Ectodermal cell (in vitro differentiated cells): ENCODE measurements around the gene C14orf180.

Experiments
- H3K27ac ChIP-seq: 2 replicates; pipeline ENCODE4 v1.7.0; 2013; ENCODE audit warnings: mild to moderate bottlenecking, low read depth, low read length; ENCODE audit not compliant: insufficient read depth, poor library complexity, severe bottlenecking
- H3K27me3 ChIP-seq: 2 replicates; pipeline ENCODE4 v1.7.0; 2013; ENCODE audit warnings: mild to moderate bottlenecking, low read length; ENCODE audit not compliant: insufficient read depth, control insufficient read depth, poor library complexity, severe bottlenecking
- H3K36me3 ChIP-seq: one replicate; pipeline ENCODE4 v1.7.0; 2013; ENCODE audit warnings: low read length; ENCODE audit not compliant: control insufficient read depth, insufficient read depth
- H3K4me1 ChIP-seq: one replicate; pipeline ENCODE4 v1.7.0; 2013; ENCODE audit warnings: low read length; ENCODE audit not compliant: control insufficient read depth, insufficient read depth
- H3K4me3 ChIP-seq: 2 replicates; pipeline ENCODE4 v1.7.0; 2013; ENCODE audit warnings: low read depth, low read length, control low read depth; ENCODE audit not compliant: insufficient read depth
- H3K9me3 ChIP-seq: 2 replicates; pipeline ENCODE4 v1.7.0; 2013; ENCODE audit warnings: mild to moderate bottlenecking, low read length, moderate library complexity; ENCODE audit not compliant: control insufficient read depth
- WGBS, 2 experiments: methylation state at CpG; one replicate each; pipeline ENCODE4 v1.1.7; 2013; ENCODE audit warnings: missing lambda C conversion rate in 2 of 2; 5-methylcytosine and 5-hydroxymethylcytosine counted together

C14orf180 gene

DNA sequence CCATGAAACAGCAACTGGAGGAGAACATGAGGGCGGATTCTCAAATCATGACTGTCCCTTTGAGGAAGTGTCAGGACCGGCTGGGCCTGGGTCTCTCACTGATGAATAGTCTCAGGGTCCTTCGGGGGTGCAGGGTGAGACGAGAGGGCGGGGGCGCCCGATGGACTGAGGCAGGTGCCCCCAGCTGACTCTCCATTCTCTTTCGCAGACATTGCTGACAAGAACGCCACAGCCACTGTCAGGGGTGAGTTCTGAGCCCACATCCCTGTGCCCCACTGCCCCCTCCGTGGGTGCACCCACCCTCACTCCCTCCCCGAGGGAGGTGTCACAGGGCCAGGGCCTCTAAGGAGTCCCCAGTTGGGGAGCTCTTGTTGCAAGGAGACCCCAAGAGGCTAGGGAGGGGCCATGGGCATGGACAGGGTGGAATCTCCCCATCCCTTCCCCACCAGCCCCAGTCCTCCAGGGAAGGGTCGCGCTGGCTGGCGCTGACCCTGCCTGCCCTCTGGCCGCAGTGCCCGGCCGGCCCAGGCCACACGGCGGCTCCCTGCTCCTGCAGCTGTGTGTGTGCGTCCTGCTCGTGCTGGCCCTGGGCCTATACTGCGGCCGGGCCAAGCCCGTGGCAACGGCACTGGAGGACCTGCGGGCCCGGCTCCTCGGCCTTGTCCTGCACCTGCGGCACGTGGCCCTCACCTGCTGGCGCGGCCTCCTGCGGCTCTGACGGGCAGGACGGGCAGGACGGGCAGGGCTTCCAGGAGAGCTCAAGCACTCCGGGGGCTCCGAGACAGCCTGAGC, 8.7 kb downstream of the C14orf180 start:
- 92% methylated on average over 38 of the region's 38 CpGs for WGBS, 2 experiments
- H3K36me3 ChIP-seq, result no peaks in the 10 kb centered on the region
- H3K9me3 ChIP-seq, result no peaks in the 10 kb centered on the region
- H3K27ac ChIP-seq, result no peak overlapping the region
- no peak overlapping the region for H3K4me3 ChIP-seq
- H3K4me1 ChIP-seq, result peaks cover 5% of the 10 kb centered on the region
- H3K27me3 ChIP-seq, result no peaks in the 10 kb centered on the region

DNA sequence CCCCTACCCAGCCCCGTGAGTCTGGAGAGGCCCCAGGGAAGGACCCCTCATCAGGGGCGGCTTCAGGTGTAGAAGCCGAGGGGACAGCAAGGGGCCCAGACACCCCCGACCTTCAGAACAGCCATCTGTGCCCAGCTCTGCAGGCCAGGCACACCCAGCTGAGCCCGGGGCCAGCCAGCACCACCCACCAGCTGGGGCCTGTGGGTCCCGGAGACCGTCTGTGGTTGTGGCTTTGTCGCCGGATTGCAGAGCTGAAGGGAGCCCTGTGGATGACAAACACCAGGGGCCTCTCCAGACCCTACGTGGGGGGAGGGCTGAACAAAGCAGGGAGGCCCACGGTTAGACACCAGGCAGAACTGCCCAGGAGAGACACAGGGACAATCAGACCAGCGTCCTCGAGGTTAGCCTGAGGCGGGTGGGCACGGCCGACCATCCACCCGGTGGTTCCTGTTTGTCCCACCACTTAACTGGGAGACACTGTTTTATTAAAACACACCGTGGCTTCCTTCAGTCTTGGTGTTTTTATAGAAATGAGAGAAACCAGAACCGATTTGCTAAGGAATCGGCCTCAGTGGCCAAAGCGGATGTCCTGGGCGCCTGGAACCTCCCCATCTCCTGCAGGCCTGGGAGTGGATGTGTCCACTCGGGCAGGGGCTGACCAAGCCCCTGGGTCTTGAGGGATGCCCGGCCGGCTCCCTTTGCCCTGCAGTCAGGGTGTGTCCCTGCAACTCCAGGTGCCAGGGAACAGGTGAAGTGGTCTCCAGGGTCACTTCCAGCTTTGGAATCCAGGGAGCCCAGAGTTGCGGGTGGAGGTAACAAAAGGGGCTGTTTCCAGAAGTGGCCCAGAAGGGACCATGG, 10.0 kb downstream of the C14orf180 start:
- H3K4me1 ChIP-seq, result peaks cover 5% of the 10 kb centered on the region
- no peaks in the 10 kb centered on the region for H3K27me3 ChIP-seq
- H3K9me3 ChIP-seq, result no peaks in the 10 kb centered on the region
- H3K4me3 ChIP-seq, result no peak overlapping the region
- no peak overlapping the region for H3K27ac ChIP-seq
- H3K36me3 ChIP-seq, result no peaks in the 10 kb centered on the region
- WGBS, 2 experiments, result 91 to 92% methylated on average over 26 of the region's 26 CpGs

DNA sequence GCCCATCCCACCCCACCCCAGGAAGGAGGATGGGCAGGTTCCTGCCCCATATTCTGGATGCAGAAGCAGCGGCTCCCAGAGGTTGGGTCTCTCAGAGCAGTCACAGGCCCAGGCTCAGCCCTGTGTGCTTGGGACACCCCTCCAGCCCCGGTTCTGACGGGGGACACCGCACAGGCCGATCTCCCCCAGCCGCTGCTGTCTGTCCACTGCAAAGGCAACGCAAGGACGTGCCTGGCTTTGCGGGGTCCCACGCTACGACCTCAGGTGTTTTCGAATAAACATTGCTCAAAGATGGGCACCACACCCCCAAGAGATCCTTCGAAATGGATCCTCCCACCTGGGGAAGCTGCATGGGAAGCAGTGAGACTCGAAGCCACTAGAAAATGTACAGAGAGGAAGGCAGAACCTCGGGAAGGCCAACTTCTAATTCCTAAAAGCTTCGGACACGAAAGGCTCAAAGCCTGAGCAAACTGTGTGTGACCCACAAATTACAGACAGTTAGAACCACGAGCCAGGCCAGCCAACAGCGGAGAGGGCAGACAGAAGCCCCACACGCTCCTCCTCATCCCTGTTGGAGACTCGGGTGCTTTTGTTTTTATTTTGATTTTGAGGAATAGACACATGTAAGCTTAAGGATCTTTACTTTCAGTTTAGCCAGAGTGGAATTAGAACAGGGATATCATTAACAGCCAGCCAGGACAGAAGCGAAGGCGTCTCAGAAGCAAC, 10.8 kb downstream of the C14orf180 start:
- Histone ChIP-seq H3K36me3 (no peaks in the 10 kb centered on the region), H3K27ac (no peak overlapping the region), H3K9me3 (no peaks in the 10 kb centered on the region), H3K4me1 (peaks cover 5% of the 10 kb centered on the region), H3K4me3 (no peak overlapping the region), H3K27me3 (no peaks in the 10 kb centered on the region)
- WGBS, 2 experiments, result 92 to 93% methylated on average over 23 of the region's 23 CpGs

DNA sequence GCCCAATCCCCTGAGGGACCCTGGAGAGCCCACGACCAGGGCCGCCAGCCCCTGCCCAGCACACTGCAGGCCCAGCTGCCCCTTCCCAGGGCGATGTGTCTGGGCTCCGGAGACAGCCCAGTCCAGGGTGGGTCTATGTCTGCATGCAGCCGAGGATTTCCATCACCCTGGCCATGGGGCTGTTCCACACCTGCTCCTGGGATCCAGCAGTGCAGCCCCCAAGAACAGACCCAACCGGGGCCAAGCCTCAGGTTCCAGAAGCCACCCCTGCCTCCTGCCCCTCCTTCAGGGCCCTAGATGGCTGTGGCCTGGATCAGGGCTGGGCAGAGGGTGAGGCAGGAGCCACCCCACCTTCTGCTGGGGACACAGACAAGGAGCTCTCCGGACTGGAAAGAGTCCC, 11.5 kb downstream of the C14orf180 start:
- H3K27ac ChIP-seq, result no peak overlapping the region
- H3K9me3 ChIP-seq, result no peaks in the 10 kb centered on the region
- peaks cover 5% of the 10 kb centered on the region for H3K4me1 ChIP-seq
- 83 to 85% methylated on average over 7 of the region's 7 CpGs for WGBS, 2 experiments
- no peaks in the 10 kb centered on the region for H3K27me3 ChIP-seq
- H3K4me3 ChIP-seq, result no peak overlapping the region
- no peaks in the 10 kb centered on the region for H3K36me3 ChIP-seq

DNA sequence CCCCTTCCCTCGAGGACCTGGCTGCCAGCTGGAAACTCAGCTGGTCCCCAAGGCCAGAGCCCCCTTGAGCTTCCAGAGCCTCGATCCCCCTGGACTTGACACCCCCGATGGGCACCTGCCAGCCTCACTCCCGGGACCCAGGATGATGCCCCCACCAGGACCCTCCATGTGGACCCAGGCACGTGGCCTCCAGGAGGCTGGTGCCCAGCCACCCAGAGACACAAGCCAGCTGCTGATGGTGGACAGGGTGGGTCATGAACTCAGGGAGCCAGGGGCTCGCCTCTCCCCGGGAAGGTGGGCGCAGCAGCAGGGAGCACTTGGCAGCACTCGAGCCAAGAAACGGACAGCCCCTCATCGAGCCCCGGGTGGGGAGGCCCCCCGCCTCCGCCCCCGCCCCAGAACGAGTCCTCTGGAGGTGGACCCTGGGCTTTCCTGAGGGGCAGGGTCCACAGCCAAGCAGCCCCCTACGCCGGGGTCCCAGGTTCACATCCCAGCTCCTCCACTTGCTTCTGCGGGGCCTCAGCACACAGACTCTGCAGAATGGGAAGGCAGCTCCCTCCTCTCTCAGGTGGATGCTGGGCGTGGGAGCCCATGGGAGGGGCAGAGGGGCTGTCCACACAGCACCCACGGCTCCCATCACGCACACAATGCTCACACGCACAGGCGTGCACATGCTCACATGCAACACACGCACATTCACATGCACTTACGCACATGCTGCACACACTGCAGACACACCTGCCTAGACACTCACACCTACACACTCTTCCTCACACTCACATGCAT, 12.1 kb downstream of the C14orf180 start:
- no peaks in the 10 kb centered on the region for H3K27me3 ChIP-seq
- H3K4me1 ChIP-seq, result peaks cover 5% of the 10 kb centered on the region
- H3K9me3 ChIP-seq, result no peaks in the 10 kb centered on the region
- 90 to 91% methylated on average over 26 of the region's 26 CpGs for WGBS, 2 experiments
- H3K36me3 ChIP-seq, result no peaks in the 10 kb centered on the region
- H3K27ac ChIP-seq, result no peak overlapping the region
- no peak overlapping the region for H3K4me3 ChIP-seq

DNA sequence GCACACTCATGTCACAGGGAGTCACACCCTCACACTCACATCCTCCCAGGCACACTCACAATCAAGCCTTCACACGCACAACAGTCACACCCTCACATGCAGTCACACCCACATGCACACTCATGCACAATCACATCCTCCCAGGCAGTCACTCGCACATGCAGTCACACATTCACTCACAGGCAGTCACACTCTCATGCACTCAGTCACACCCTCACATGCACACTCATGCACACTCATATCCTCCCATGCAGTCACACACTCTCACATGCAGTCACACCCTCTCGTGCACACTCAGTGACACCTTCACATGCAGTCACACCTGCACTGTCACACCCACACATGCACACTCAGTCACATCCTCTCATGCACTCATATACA, 12.7 kb downstream of the C14orf180 start:
- WGBS, 2 experiments, result 91 to 92% methylated on average over 3 of the region's 3 CpGs
- H3K27me3 ChIP-seq, result no peaks in the 10 kb centered on the region
- no peak overlapping the region for H3K27ac ChIP-seq
- no peak overlapping the region for H3K4me3 ChIP-seq
- H3K36me3 ChIP-seq, result no peaks in the 10 kb centered on the region
- no peaks in the 10 kb centered on the region for H3K9me3 ChIP-seq
- H3K4me1 ChIP-seq, result peaks cover 5% of the 10 kb centered on the region

DNA sequence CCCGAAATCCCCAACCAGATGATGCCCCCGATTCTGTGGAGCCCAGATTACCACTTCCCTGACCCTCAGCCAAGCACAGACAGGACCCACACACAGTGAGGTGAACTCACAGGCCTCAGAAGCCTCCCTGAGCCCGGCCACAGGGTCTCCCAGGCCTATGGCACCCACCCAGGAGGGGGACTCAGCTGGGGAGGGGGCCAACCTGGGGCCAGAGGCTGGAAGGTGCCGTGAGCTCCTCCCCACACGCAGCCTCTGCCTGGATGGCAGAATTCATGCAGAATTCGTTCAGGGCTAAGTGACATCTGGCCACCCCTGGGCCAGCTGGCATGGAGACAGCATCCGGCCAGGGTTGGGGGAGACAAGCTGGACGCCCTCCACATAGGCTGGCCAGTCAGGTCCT, 13.2 kb downstream of the C14orf180 start:
- no peak overlapping the region for H3K4me3 ChIP-seq
- no peaks in the 10 kb centered on the region for H3K27me3 ChIP-seq
- H3K36me3 ChIP-seq, result no peaks in the 10 kb centered on the region
- peaks cover 2% of the 10 kb centered on the region for H3K4me1 ChIP-seq
- no peaks in the 10 kb centered on the region for H3K9me3 ChIP-seq
- WGBS, 2 experiments, result 89 to 90% methylated on average over 8 of the region's 8 CpGs
- no peak overlapping the region for H3K27ac ChIP-seq

DNA sequence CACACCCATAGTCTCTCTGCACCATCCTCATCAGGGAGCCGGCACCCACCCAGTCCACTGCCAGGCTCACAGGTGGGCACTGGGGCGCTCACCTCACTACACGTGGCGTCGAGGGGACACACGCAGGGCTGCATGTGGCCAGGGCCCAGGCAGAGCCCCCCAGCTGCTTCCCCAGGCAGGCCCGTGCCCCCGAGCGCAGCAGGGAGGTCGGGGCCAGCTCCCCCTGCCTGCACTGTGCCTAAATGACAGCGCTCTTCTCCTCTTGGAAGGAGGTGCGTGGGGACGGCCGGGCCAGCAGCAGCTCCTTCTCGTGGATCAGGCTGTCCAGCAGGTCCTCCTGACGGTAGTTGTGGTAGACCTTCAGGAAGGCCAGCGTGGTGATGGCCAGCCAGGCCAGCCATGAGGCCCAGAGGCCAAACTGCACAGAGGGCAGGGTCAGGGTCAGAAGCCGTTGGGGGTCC, 13.7 kb downstream of the C14orf180 start:
- no peak overlapping the region for H3K27ac ChIP-seq
- WGBS, 2 experiments, result 85 to 86% methylated on average over 18 of the region's 18 CpGs

DNA sequence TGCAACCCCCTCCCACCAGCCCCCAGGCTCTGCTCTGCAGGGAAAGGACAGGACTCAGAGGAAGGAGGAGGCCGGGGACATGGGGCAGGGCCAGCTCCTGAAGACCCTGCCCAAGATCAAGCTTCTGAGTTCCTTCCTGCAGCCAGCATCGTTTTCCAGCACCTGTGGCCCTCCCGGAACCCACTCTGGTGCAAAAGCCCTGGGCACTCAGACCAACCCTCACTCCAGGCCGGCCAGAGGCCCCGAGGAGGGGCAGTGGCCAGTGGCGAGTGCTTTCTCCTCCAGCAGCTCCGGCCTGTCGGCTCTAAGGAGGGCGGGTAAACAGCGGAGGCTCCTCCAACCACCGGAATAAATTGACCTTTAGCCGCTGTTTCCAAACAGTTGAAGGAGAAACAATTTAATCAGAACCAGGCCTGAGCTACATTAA, 14.2 kb downstream of the C14orf180 start:
- Histone ChIP-seq H3K4me3 (no peak overlapping the region), H3K27me3 (no peaks in the 10 kb centered on the region), H3K4me1 (no peaks in the 10 kb centered on the region), H3K27ac (no peak overlapping the region), H3K9me3 (no peaks in the 10 kb centered on the region), H3K36me3 (no peaks in the 10 kb centered on the region)
- WGBS, 2 experiments, result 88 to 89% methylated on average over 12 of the region's 12 CpGs

More for the DNA sequence above, 13.7 kb downstream of the C14orf180 start:
- H3K36me3 ChIP-seq, result no peaks in the 10 kb centered on the region
- no peaks in the 10 kb centered on the region for H3K4me1 ChIP-seq
- no peaks in the 10 kb centered on the region for H3K27me3 ChIP-seq
- H3K9me3 ChIP-seq, result no peaks in the 10 kb centered on the region
- no peak overlapping the region for H3K4me3 ChIP-seq
